ENCODE measurements around the gene DAW1. TPM values are rescaled to one million over a fixed set of nuclear protein-coding genes. Genes with fewer than 3 reads are reported as not detected.

DAW1 gene
- total and polyA plus RNA-seq, 2 of the 13 experiments (the other 11 are each of a cell fraction or from before 2014, with no cell fraction given), result not detected

GRCh38 chr2:227828477-227828912 is 42.9 kb upstream of the DAW1 start (continued):
- 0 out of 4 replicates have a peak, but pooled peaks of 1 of the 2 experiments have one; percentile 43 for TF ChIP-seq EP300 (IDR thresholded peaks at IDR 0.05; ENCODE audit: low read depth in 2 of 2, low read length in 2 of 2)
- peak; percentile 37; the same call in 1 of the 2 replicates for TF ChIP-seq EP300 (CRISPR knock-in tag; IDR thresholded peaks at IDR 0.05; ENCODE audit: borderline replicate concordance)
- TF ChIP-seq NFIC (IDR thresholded peaks at IDR 0.05; ENCODE audit: low read length), result no peak
- TF ChIP-seq TBX2 (CRISPR knock-in tag; IDR thresholded peaks at IDR 0.05; ENCODE audit: borderline replicate concordance), result 0 out of 2 replicates have a peak, but pooled peaks have one; percentile 19
- TF ChIP-seq MIER3 (CRISPR knock-in tag; IDR thresholded peaks at IDR 0.05; ENCODE audit: borderline replicate concordance), result no peak
- no peak for TF ChIP-seq GLMP (CRISPR knock-in tag; IDR thresholded peaks at IDR 0.05; ENCODE audit: borderline replicate concordance)
- TF ChIP-seq ZNF713 (CRISPR knock-in tag; IDR thresholded peaks at IDR 0.05), result no peak
- TF ChIP-seq SP140L (CRISPR knock-in tag; IDR thresholded peaks at IDR 0.05; ENCODE audit: borderline replicate concordance), result no peak; the same call in 1 of the 2 replicates
- TF ChIP-seq ZNF280B (CRISPR knock-in tag; IDR thresholded peaks at IDR 0.05; ENCODE audit: borderline replicate concordance), result no peak
- TF ChIP-seq ETV5 (CRISPR knock-in tag; IDR thresholded peaks at IDR 0.05; ENCODE audit: borderline replicate concordance), result peak; percentile 74; the same call in 1 of the 2 replicates
- TF ChIP-seq ZNF317 (CRISPR knock-in tag; IDR thresholded peaks at IDR 0.05), result 0 out of 2 replicates have a peak, but pooled peaks have one; percentile 44
- no peak for TF ChIP-seq NR1H2 (CRISPR knock-in tag; IDR thresholded peaks at IDR 0.05; ENCODE audit: borderline replicate concordance, low read depth)
- no peak for TF ChIP-seq ATAD3A (CRISPR knock-in tag; IDR thresholded peaks at IDR 0.05)
- no peak for TF ChIP-seq ELK4 (CRISPR knock-in tag; IDR thresholded peaks at IDR 0.05; ENCODE audit: borderline replicate concordance)
- no peak for TF ChIP-seq MLLT10 (CRISPR knock-in tag; IDR thresholded peaks at IDR 0.05)
- no peak for TF ChIP-seq ASH2L (IDR thresholded peaks at IDR 0.05; ENCODE audit: insufficient read length, low read depth, low read length)
- TF ChIP-seq GTF3A (CRISPR knock-in tag; conservative IDR thresholded peaks at IDR 0.05), result no peak
- TF ChIP-seq ZNF740 (CRISPR knock-in tag; IDR thresholded peaks at IDR 0.05), result no peak
- no peak for TF ChIP-seq CREBL2 (CRISPR knock-in tag; IDR thresholded peaks at IDR 0.05; ENCODE audit: borderline replicate concordance)
- TF ChIP-seq ESRRA (CRISPR knock-in tag; IDR thresholded peaks at IDR 0.05; ENCODE audit: low read depth), result peak; percentile 61; the same call in 1 of the 2 replicates
- no peak for TF ChIP-seq ZSCAN12 (CRISPR knock-in tag; IDR thresholded peaks at IDR 0.05)
- TF ChIP-seq MAX (IDR thresholded peaks at IDR 0.05), result no peak
- TF ChIP-seq KDM3A (CRISPR knock-in tag; IDR thresholded peaks at IDR 0.05; ENCODE audit: low read depth), result no peak
- TF ChIP-seq ZSCAN29 (CRISPR knock-in tag; conservative IDR thresholded peaks at IDR 0.05), result no peak
- TF ChIP-seq RNF2 (conservative IDR thresholded peaks at IDR 0.05; ENCODE audit: low read depth), result no peak
- no peak for TF ChIP-seq BATF2 (CRISPR knock-in tag; IDR thresholded peaks at IDR 0.05)

Data from HepG2 (cell line).